Vagina (tissue), 2 donors: ENCODE data around the gene GCSAML.

Experiments used
- CTCF ChIP-seq, 3 experiments: fragments of 450-650 bp in 2 of 3; fragments of 200-600 bp in 1 of 3; sonication (generic) in 1 of 3; IDR thresholded peaks; one replicate each; pipeline ENCODE4 v1.5.1; 2017 to 2019; ENCODE audit warnings: antibody characterized with exemption in 3 of 3, mild to moderate bottlenecking in 2 of 3, moderate library complexity in 2 of 3
- POLR2A ChIP-seq, 2 donors: fragments of 450-650 bp; IDR thresholded peaks; one replicate each; pipeline ENCODE4 v1.6.1; 2017; ENCODE audit warnings: antibody characterized with exemption in 2 of 2, mild to moderate bottlenecking in 2 of 2, moderate library complexity in 2 of 2

DNA sequence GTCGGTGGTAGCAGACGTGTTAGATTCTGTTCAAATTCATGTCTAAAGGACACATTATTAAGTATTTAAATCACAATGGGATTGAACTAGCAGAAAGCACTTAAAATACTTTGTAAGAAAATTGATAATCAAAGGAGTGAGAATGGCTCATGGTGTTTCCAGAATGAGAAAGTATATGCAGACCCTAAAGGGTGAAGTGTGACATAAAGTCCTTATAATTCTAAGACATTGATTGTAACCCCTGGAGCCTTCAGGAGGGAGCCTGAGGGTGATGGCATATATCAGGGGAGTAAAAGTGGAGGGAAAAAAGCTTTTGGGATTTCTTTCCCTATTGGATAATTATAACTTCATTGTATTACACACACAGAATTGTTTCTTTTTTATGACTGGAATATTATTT lies 12.6 kb upstream of the GCSAML start, which contains the start of gene OR2C3:
- TF ChIP-seq CTCF (IDR thresholded peaks at IDR 0.05) (no peak), POLR2A (IDR thresholded peaks at IDR 0.05) (no peak)
